H1 (cell line): ENCODE results near the gene TOM1. TPM values are rescaled to one million over a fixed set of nuclear protein-coding genes. Genes with fewer than 3 reads are reported as not detected.

Source experiments
- BCL11A ChIP-seq, 2 experiments: IDR thresholded peaks; one replicate each; pipeline ENCODE4 v1.6.1; 2011; ENCODE audit warnings: low read depth in 2 of 2, low read length in 2 of 2, mild to moderate bottlenecking in 2 of 2
- CTCF ChIP-seq, 3 experiments: IDR thresholded peaks; 1 replicate in 2 of 3; 2 replicates in 1 of 3; pipeline versions ENCODE4 v1.5.1 to v1.6.1; 2011; ENCODE audit warnings: low read length in 3 of 3, mild to moderate bottlenecking in 3 of 3, inconsistent platforms in 2 of 3, low read depth in 1 of 3, moderate library complexity in 1 of 3; ENCODE audit not compliant: insufficient read depth in 1 of 3; ENCODE audit errors: control extremely low read depth in 1 of 3
- polyA plus RNA-seq, 7 experiments: library from polyadenylated mRNA; depleted of rRNA in 3 of 7; stranded (reverse) in 5 of 7; unstranded in 2 of 7; fragments of >200 nt in 5 of 7; fragments of 200-250 nt in 2 of 7; gene quantifications; 1 replicate in 5 of 7; 2 replicates in 1 of 7; 4 replicates in 1 of 7; pipeline versions ENCODE4 v1.2.1 to v1.2.3, GENCODE V29; 2011 to 2013; ENCODE audit warnings: missing spikeins in 2 of 7, mixed read lengths in 2 of 7
- total RNA-seq: library from RNA; stranded (reverse); fragmentation: NEBNext Ultra II Directional; extraction: Animal tissue kit (Norgen Biotek cat#: 25700); gene quantifications from 2 replicates; pipeline ENCODE4 v1.2.1, GENCODE V29; 2021
- TF ChIP-seq, protein P1 (sequence below): IDR thresholded peaks from 2 replicates; pipeline ENCODE4 v1.6.1; 2012; ENCODE audit warnings: inconsistent platforms

The TOM1 gene
- total and polyA plus RNA-seq, 2 of the 8 experiments (the other 6 are each of a cell fraction or from before 2014, with no cell fraction given) = 25.1 to 39.2 TPM

DNA sequence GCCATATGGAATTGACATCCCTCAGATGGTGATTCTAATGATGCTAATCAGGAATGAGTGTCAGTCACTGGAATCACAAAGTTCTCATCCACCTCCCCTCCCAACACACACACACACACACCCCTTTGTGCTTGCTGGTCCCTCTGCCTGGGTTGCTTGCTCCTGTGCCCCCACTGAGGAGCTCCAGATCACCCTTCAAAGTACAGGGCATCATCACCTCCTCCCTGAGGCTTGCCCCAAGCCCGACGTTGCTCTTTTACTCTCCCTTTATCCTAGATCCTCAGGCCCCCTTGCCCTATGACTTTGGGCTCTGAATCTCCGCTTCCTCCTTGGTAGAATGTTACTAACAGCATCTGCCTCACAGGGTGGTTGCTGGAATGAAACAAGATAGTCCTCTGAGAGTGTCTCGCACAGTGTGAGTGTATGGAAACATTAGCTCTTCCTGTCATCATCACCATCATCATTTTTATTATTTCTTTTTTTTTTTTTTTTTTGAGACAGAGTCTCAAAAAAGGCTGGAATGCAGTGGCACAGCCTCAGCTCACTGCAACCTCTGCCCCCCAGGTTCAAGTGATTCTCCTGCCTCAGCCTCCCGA is 3.4 kb downstream of the TOM1 start (continued):
- TF ChIP-seq, protein P1, sequence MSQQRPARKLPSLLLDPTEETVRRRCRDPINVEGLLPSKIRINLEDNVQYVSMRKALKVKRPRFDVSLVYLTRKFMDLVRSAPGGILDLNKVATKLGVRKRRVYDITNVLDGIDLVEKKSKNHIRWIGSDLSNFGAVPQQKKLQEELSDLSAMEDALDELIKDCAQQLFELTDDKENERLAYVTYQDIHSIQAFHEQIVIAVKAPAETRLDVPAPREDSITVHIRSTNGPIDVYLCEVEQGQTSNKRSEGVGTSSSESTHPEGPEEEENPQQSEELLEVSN = no peak
- TF ChIP-seq BCL11A (IDR thresholded peaks at IDR 0.05; ENCODE audit: low read depth in 2 of 2, low read length in 2 of 2) = no peak
- no peak for TF ChIP-seq CTCF (IDR thresholded peaks at IDR 0.05; ENCODE audit: control extremely low read depth in 1 of 3, insufficient read depth in 1 of 3, low read depth in 1 of 3, low read length in 3 of 3)
